ES-I3 (cell line): ENCODE measurements around the gene DBN1.
A peak's percentile ranks its signal among the peaks of the same experiment; 100 is the strongest.

ENCODE experiments used
- H3K36me3 ChIP-seq: 2 replicates; pipeline ENCODE4 v1.6.1; 2013; ENCODE audit warnings: mild to moderate bottlenecking, low read length, control low read depth, moderate library complexity; ENCODE audit not compliant: insufficient read depth
- H3K4me1 ChIP-seq: 2 replicates; pipeline ENCODE4 v1.6.1; 2013; ENCODE audit warnings: mild to moderate bottlenecking, control low read depth, low read length; ENCODE audit not compliant: insufficient read depth
- H3K9ac ChIP-seq: 2 replicates; pipeline ENCODE4 v1.6.1; 2013; ENCODE audit warnings: low read depth, mild to moderate bottlenecking, low read length, moderate library complexity
- H3K9me3 ChIP-seq: 2 replicates; pipeline ENCODE4 v1.6.1; 2013; ENCODE audit warnings: mild to moderate bottlenecking, low read length, moderate library complexity; ENCODE audit not compliant: control insufficient read depth, insufficient read depth

DBN1 gene

GRCh38 chr5:177432839-177433657 is 40.4 kb downstream of the DBN1 start:
- peaks cover 6% of the 10 kb centered on the region for H3K36me3 ChIP-seq
- H3K9ac ChIP-seq: no peak overlapping the region
- H3K4me1 ChIP-seq: peaks cover 3% of the 10 kb centered on the region; the same call in 1 of the 2 replicates
- no peaks in the 10 kb centered on the region for H3K9me3 ChIP-seq

DNA sequence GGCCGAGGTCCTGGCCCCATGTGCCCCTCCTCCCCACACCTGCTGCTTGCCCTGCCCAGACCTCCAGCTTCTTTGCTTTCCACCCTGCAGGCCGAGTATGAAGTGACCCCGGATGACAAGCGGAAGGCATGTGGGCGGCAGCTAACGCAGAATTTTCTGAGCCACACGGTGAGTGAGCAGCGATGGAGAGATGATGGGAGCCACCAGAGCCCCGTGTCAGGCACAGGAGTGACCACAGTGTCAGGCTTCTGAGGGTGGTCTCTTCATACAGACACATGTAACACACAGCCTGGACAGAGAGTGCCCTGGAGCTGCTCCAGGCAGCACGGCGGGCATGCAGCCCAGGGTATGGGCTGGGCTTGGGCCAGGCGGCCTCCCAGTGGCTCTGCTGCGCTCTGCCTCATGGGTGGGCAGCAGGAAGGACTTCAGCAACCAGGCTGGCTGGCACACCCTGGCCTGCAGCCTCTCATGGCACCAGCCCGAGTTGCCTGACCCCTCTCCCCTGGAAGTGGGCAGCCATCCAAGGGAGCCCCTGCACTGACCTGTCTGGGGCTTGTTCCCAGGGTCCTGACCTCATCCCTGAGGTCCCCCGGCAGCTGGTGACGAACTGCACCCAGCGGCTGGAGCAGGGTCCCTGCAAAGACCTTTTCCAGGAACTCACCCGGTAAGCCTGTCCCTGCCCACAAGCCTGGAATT is 41.1 kb downstream of the DBN1 start:
- H3K9me3 ChIP-seq: no peaks in the 10 kb centered on the region
- no peak overlapping the region for H3K9ac ChIP-seq
- H3K36me3 ChIP-seq: peaks cover 4% of the 10 kb centered on the region
- peaks cover 10% of the 10 kb centered on the region for H3K4me1 ChIP-seq

GRCh38 chr5:177431317-177432142 is 41.9 kb downstream of the DBN1 start:
- H3K9me3 ChIP-seq: no peaks in the 10 kb centered on the region
- peaks cover 4% of the 10 kb centered on the region for H3K36me3 ChIP-seq
- peaks cover 10% of the 10 kb centered on the region for H3K4me1 ChIP-seq
- no peak overlapping the region for H3K9ac ChIP-seq

- Histone ChIP-seq H3K9ac (no peak overlapping the region), H3K9me3 (no peaks in the 10 kb centered on the region), H3K36me3 (peaks cover 4% of the 10 kb centered on the region), H3K4me1 (peaks cover 10% of the 10 kb centered on the region)
These were observed 42.5 kb downstream of the DBN1 start for GRCh38 chr5:177430972-177431316.

DNA sequence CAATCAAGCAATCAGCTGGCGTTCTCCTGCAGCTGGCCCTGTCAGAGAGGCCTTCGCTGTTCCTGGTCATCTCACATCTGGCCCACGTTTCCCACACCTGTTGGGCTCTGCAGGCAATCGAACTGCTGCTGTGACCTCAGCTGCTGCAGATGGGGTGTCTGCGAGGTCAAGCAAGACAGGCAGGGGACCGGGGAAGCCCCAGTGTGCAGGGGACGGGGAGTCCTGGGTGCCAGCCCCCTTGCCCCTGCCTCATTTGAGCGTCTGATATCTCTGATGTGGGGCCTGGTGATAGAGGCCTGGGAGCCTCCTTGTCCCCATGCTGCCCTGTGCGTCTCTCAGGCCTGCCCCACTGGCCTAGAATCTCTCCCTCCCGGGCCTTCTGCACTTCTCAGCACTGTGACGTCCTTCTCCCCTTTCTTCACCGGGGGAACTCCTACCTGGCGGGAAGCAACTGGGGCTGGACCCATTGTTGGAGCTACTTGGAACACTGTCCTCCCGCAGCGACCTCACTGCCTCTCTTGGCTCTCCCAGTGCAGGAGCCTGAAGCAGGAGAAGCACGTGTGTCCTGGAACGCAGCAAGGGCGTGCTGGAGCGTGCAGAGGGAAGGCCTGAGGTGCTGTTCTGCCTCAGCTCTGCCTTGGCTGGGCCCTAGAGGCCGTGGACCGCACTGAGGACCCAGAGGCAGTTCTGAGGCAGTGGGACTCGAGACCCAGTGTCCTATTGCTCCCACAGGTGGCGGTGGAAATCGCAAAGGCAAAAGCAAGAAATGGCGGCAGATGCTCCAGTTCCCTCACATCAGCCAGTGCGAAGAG is 43.1 kb downstream of the DBN1 start:
- Histone ChIP-seq H3K9ac (no peak overlapping the region), H3K9me3 (no peaks in the 10 kb centered on the region), H3K4me1 (peaks cover 10% of the 10 kb centered on the region), H3K36me3 (peaks cover under 1% of the 10 kb centered on the region)

DNA sequence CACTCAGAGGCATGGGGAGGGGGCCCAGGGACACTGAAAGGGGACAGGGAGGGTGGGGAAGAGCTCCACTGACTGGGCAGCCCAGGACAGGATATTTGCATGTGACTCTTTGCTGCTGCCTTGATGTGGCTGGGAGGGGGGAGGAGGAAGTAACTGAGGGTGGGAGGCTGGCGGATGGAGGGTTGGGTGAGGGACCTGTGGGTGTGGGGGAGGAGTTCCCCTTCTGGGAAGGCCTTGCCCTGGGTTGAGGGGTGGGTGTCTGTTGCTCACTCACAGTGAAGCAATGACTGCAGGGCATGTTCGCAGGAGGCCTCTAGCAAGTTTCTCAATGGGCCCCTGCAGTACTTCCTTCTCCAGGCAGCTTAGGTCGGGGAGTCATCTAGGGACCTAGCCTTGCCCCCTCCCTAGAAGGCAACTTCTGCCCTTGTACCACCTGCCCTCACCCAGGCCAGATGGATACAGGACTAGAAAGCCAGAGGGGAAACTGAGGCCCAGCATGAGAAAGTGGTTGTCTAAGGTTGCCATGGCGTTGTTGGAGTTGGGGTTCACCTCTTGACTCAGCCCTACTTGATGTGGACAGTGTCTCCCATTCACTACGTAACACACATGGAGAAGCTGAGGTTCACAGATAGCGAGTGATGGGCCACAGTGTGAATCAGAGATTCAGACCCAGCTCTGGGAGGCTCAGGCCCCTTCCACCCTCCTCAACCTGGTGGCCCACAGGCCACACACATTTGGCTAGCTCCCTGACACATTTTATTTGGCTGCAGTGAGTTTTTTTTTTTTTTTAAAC is 44.0 kb downstream of the DBN1 start:
- no peak overlapping the region for H3K9ac ChIP-seq
- H3K4me1 ChIP-seq: peaks cover 10% of the 10 kb centered on the region
- H3K36me3 ChIP-seq: no peaks in the 10 kb centered on the region; the same call in 1 of the 2 replicates
- H3K9me3 ChIP-seq: no peaks in the 10 kb centered on the region

- Histone ChIP-seq H3K9ac (no peak overlapping the region), H3K36me3 (no peaks in the 10 kb centered on the region; the same call in 1 of the 2 replicates), H3K9me3 (no peaks in the 10 kb centered on the region), H3K4me1 (peaks cover 10% of the 10 kb centered on the region)
These were observed 44.7 kb downstream of the DBN1 start for GRCh38 chr5:177428574-177429217.

GRCh38 chr5:177427919-177428573 is 45.4 kb downstream of the DBN1 start:
- Histone ChIP-seq H3K36me3 (no peaks in the 10 kb centered on the region; the same call in 1 of the 2 replicates), H3K4me1 (peaks cover 10% of the 10 kb centered on the region), H3K9me3 (no peaks in the 10 kb centered on the region), H3K9ac (0 out of 2 replicates have a peak overlapping the region, but pooled peaks have one; percentile 80)

DNA sequence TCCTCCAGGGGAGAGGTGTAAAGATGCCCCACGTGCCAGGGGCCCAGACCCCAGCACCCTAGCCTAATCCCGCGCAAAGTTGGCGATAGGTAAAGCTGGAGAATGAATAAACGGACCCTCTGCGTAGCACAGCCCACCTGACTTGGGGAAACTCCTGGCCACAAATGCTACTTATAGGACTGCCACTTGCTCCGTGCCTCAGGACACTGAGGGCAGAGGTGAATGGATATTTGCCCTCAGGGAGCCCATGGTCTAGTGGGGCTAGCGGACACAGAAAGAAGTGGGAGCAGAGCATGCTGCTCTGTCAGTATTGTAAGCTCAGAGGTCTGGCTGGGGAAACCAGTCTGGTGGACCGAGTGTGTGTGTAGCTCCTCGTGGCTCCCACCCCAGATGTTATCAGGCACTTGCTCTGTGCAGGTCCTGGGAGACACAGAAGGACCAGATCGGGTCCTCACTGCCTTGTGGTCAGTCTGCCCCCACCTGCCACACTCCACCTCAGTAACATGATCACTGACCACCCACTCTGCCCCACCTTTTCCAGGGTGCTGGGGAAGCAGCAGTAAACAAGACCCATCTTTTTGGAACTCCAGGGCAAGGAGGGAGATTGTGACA is 46.1 kb downstream of the DBN1 start:
- Histone ChIP-seq H3K9ac (peak overlapping the region; percentile 80), H3K9me3 (no peaks in the 10 kb centered on the region), H3K36me3 (no peaks in the 10 kb centered on the region; the same call in 1 of the 2 replicates), H3K4me1 (peaks cover 10% of the 10 kb centered on the region)

DNA sequence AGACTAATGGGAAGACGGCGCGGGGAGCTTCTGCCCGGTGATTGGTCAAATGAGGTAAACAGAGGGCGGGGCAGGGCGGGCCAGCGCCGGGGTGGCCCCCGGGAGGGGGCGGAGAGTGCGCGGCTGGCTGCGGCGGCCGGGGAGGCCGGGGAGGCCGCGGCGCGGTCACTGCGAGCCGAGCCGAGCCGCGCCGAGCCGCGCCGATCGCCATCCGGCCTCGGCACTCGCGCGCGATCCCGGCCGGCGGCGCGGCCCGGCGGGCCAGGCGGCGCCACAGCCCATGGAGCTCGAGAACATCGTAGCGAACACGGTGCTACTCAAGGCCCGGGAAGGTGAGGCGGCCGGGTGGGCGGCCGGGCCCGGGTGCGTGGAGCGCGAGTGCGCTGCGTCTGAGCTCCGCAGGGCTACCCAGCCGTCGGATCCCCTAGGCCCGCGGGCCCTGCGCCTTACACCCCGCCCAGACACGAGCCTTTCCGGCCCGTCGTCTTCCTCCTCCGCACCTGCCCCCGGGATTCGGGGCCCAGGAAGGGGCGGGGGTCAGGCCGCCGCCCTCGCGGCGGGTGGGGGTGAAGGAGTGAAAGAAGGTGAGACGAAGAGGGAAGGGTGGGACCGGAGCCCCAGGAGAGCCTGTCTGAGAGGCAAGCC is 46.7 kb downstream of the DBN1 start, which contains the start of gene GRK6:
GRK6 (plus strand) TSS at position 111 of the 645 bp plus-strand sequence; CDS start at position 281, 170 bp downstream.
- Histone ChIP-seq H3K4me1 (peaks cover 10% of the 10 kb centered on the region), H3K9ac (peak within 1 kb of the TSS; percentile 80), H3K9me3 (no peaks in the 10 kb centered on the region)

GRCh38 chr5:177425801-177426565 is 47.5 kb downstream of the DBN1 start:
- Histone ChIP-seq H3K4me1 (peaks cover 12% of the 10 kb centered on the region), H3K36me3 (no peaks in the 10 kb centered on the region), H3K9ac (peak overlapping the region; percentile 77), H3K9me3 (no peaks in the 10 kb centered on the region)

More for the DNA sequence above, 46.7 kb downstream of the DBN1 start, which contains the start of gene GRK6:
- H3K36me3 ChIP-seq: no peaks in the 10 kb centered on the region
